Skin epidermis (tissue), 12 donors: ENCODE results near the gene IFIT1.
"Not testable (repeated sequence)": the region's sequence is repeated elsewhere in the genome, so short reads cannot be mapped to it uniquely, and the experiment has no call there.

Source experiments
- H3K27ac ChIP-seq, 21 experiments: fragments of 200-600 bp; sonication (generic) in 11 of 21; one replicate each; pipeline ENCODE4 v1.5.0; 2020; ENCODE audit warnings: mild to moderate bottlenecking in 3 of 21, inconsistent platforms in 2 of 21, moderate library complexity in 2 of 21
- H3K4me3 ChIP-seq, 7 experiments: fragments of 200-600 bp; sonication (generic) in 2 of 7; one replicate each; pipeline ENCODE4 v1.5.0; 2020; ENCODE audit warnings: inconsistent platforms in 2 of 7, mild to moderate bottlenecking in 2 of 7, moderate library complexity in 1 of 7

IFIT1 gene

GRCh38 chr10:89391226-89391576, 1.2 kb upstream of the IFIT1 start:
- not testable (repeated sequence) for H3K4me3 ChIP-seq
- peak overlapping the region in 5 of 21 experiments; percentile 66 to 86 (median 80) for H3K27ac ChIP-seq

DNA sequence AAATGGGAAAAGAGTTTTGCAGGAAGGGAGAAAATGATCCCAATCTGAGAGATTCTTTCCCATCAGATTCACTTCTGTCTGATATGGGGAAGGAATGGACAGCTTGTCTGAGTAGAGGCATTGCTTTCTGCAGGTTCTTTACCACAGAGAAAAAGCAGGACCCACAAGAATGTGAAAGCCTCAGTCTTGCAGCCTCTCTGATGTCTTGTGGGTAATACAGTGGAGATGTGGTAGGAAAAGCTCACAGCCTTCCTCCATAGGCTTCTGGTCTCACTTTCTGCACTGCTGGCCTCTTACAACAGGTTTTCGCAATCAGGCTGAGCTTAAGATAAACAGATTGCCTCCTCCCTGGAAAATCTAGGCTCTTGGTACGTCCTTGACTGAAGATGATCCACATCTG, 551 bp downstream of the IFIT1 start:
- H3K4me3 ChIP-seq = peak overlapping the region; percentile 27 to 55 (median 38)
- peak overlapping the region in 19 of 21 experiments; percentile 37 to 89 (median 74) for H3K27ac ChIP-seq

DNA sequence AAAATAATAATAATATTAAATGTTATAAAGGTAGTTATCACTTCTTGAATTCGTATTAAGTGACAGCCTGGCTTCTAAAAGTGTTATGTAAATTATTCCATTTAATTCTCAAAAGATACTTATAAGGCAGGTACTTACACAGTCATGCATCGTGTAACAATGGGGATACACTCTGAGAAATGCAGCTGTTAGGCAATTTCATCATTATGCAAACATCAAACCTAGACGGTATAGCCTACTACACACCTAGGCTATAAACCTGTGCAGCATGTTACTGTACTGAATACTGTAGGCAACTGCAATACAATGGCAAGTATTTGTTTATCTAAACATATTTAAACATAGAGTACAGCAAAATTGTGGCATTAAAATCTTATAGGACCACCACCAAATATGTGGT, 1.5 kb downstream of the IFIT1 start:
- Histone ChIP-seq H3K27ac (peak overlapping the region in 11 of 21 experiments; percentile 22 to 89 (median 76)), H3K4me3 (peak overlapping the region in 5 of 7 experiments; percentile 27 to 55 (median 32))

GRCh38 chr10:89395141-89395540, 2.7 kb downstream of the IFIT1 start:
- H3K4me3 ChIP-seq = no peak overlapping the region
- H3K27ac ChIP-seq = no peak overlapping the region

DNA sequence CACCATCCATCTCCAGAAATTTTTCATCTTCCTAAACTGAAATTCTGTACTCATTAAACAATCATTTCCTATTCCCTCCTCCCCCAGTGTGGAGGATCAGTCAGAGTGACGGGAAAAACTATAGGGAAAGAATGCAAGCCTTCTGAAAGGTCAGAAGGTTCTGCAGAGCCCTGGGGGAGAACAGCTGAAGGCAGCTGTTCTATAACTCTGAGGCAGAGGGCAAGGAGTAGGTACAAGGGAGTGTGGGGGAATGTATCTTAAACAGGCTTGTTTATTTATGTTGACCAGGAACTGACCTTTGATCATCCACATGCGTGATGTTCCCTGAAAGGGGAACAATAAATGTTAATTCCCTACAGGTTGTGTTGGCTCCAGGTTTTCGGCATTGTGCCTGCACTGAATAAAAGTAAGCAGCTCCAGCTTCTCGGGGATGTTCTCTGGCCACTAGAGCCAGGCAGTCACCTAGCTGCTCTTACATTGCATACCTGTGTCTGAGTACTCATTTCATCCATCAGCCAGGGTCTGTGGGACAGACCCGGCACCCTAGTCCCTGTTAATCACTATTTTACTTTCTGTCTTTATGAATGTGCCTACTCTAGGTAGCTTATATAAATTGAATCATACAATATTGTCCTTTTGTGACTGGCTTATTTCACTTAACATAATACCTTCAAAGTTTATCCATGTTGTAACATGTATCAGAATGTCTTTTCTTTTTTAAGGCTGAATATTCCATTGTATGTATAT, 5.8 kb downstream of the IFIT1 start:
- no peak overlapping the region for H3K27ac ChIP-seq
- H3K4me3 ChIP-seq = no peak overlapping the region

GRCh38 chr10:89399956-89400355, 7.5 kb downstream of the IFIT1 start:
- no peak overlapping the region for H3K4me3 ChIP-seq
- H3K27ac ChIP-seq = no peak overlapping the region

- no peak overlapping the region for H3K27ac ChIP-seq
- no peak overlapping the region for H3K4me3 ChIP-seq
These were observed 10.6 kb downstream of the IFIT1 start for GRCh38 chr10:89403043-89403442.

DNA sequence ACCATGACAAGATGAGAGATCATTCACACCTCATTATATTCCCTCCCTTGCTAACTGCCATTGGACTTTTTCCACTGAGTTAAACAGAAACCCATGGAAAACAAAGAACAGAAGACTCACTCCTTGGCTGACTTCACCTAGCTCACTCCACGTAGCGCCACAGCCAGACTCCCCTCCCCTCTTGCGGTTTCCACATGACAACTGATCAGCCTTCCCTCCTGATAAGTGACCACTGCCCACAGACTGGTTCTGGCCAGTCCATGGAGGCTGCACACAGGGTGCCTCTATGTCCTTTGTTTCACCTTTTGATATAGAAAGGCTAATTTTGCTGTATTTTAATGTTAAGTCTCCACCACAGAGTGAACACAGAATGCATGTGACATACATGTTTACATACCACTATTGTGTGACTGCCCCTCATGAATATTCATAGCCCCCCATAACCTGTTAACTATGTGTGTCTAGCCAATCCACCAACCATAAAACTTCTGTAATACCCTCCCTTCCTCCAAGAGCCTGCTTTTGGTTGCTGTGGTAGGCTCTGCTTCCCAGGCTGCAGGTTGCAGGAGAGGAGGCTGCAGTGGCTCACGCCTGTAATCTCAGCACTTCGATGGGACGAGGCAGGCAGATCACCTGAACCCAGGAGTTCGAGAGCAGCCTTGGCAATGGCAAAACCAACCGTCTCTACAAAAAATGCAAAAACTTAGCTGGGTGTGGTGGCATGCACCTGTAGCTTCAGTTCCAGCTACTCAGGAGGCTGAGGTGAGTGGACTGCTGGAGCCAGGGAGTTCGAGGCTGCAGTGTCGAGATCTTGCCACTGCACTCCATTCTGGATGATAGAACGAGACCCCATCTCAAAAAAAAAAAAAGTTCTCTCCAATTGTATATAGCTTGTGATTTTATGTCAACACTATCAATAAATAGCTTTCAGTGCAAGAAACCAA, 12.0 kb downstream of the IFIT1 start:
- H3K27ac ChIP-seq = no peak overlapping the region

GRCh38 chr10:89406178-89406577, 13.8 kb downstream of the IFIT1 start:
- H3K27ac ChIP-seq, H3K4me3 ChIP-seq: not testable (repeated sequence)

More for the DNA sequence above, 12.0 kb downstream of the IFIT1 start:
- H3K4me3 ChIP-seq = no peak overlapping the region

DNA sequence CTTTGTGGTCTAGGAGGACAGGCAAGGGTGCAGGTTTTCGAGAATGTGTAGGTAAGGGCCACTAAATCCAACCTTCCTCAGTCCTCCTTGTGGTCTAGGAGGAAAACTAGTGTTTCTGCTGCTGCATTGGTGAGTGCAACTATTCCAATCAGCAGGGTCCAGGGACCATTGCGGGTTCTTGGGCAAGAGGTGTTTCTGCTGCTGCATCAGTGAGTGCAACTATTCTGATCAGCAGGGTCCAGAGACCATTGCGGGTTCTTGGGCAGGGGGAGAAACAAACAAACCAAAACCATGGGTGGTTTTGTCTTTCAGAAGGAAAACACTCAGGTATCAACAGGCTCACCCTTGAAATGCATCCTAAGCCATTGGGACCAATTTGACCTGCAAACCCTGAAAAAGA, 15.4 kb downstream of the IFIT1 start:
- not testable (repeated sequence) for H3K4me3 ChIP-seq, H3K27ac ChIP-seq

DNA sequence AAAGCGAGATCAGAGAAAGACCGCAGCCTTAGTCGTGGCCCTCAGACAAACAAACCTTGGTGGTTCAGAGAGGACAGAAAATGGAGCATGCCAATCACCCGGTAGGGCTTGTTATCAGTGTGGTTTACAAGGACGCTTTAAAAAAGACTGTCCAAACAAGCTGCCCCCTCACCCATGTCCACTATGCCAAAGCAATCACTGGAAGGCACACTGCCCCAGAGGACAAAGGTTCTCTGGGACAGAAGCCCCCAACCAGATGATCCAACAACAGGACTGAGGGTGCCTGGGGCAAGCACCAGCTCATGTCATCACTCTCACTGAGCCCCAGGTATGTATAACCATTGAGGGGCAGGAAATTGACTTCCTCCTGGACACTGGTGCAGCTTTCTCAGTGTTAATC, 16.9 kb downstream of the IFIT1 start:
- not testable (repeated sequence) for H3K27ac ChIP-seq, H3K4me3 ChIP-seq

GRCh38 chr10:89410551-89410950, 18.1 kb downstream of the IFIT1 start:
- not testable (repeated sequence) for H3K4me3 ChIP-seq, H3K27ac ChIP-seq

GRCh38 chr10:89411135-89411534, 18.7 kb downstream of the IFIT1 start:
- H3K27ac ChIP-seq, H3K4me3 ChIP-seq: not testable (repeated sequence)

DNA sequence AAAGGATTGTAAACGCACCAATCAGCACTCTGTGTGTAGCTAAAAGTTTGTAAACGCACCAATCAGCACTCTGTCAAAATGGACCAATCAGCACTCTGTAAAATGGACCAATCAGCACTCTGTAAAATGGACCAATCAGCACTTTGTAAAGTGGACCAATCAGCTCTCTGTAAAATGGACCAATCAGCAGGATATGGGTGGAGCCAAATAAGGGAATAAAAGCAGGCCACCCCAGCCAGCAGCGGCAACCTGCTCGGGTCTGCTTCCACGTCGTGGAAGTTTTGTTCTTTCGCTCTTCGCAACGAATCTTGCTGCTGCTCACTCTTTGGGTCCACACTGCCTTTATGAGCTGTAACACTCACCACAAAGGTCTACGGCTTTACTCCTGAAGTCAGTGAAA, 19.9 kb downstream of the IFIT1 start:
- not testable (repeated sequence) for H3K4me3 ChIP-seq, H3K27ac ChIP-seq

DNA sequence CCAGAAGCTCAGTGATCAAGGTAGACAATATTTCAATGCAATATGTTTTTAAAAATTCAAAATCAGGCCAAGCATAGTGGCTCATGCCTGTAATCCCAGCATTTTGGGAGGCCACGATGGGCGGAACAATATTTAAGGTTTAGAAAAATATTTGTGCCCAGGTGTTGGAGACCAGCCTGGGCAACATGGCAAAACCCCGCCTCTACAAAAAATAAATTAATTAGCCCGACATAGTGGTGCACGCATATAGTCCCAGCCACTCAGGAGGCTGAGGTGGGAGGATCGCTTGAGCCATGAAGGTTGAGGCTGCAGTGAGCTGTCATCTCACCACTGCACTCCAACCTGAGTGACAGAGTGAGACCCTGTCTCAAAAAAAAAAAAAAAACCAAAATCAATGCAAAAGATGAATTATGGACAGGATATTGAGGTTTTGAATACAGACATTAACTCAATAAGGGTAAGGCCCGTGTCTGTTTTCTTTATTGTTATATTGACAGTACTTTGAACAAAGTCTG, 21.0 kb downstream of the IFIT1 start:
- H3K4me3 ChIP-seq = peak overlapping the region in 5 of 7 experiments; percentile 55 to 85 (median 80)

GRCh38 chr10:89414146-89414878, 21.9 kb downstream of the IFIT1 start, which contains the start of gene IFIT5:
TSS of gene IFIT5 (plus strand) at chr10:89414568. CDS start at chr10:89414799, 231 bp downstream.
- Histone ChIP-seq H3K27ac (peak within 1 kb of the TSS; percentile 77 to 97 (median 92)), H3K4me3 (peak within 1 kb of the TSS; percentile 55 to 85 (median 76))

More for the DNA sequence above, 21.0 kb downstream of the IFIT1 start:
- peak overlapping the region in 19 of 21 experiments; percentile 77 to 97 (median 92) for H3K27ac ChIP-seq

GRCh38 chr10:89414879-89415821, 22.7 kb downstream of the IFIT1 start:
- peak overlapping the region; percentile 55 to 85 (median 76) for H3K4me3 ChIP-seq

GRCh38 chr10:89416465-89416864, 24.0 kb downstream of the IFIT1 start:
- no peak overlapping the region for H3K4me3 ChIP-seq
- H3K27ac ChIP-seq = peak overlapping the region in 1 of 21 experiments; percentile 21

More at GRCh38 chr10:89414879-89415821, 22.7 kb downstream of the IFIT1 start:
- peak overlapping the region; percentile 77 to 97 (median 92) for H3K27ac ChIP-seq
